Lung (tissue), 12 donors: Measurements from ENCODE around the gene FAM210A. TPM values are rescaled to one million over a fixed set of nuclear protein-coding genes. Genes with fewer than 3 reads are reported as not detected.

Experiments
- ATAC-seq: fragments of 200-7000 bp; cut with Tn5 transposase; one replicate; pipeline ENCODE4 v1.9.1; 2020; ENCODE audit warnings: moderate number of reproducible peaks; ENCODE audit not compliant: insufficient read depth, low FRiP score
- DNase-seq, 3 donors: peaks; one replicate each; pipeline ENCODE4 v3.0.0-alpha.2; 2013 to 2017
- H3K27ac ChIP-seq, 2 donors: one replicate each; pipeline ENCODE4 v1.5.1; 2013; ENCODE audit warnings: mild to moderate bottlenecking in 2 of 2, moderate library complexity in 2 of 2, control low read depth in 1 of 2, inconsistent platforms in 1 of 2, low read depth in 1 of 2, low read length in 1 of 2
- H3K27me3 ChIP-seq, 3 donors: one replicate each; pipeline ENCODE4 v1.5.1; 2013; ENCODE audit warnings: low read length in 2 of 3; ENCODE audit not compliant: control insufficient read depth in 3 of 3, insufficient read depth in 3 of 3
- H3K36me3 ChIP-seq, 4 donors: one replicate each; pipeline ENCODE4 v1.5.1; 2013; ENCODE audit warnings: low read length in 4 of 4, mild to moderate bottlenecking in 1 of 4, moderate library complexity in 1 of 4; ENCODE audit not compliant: control insufficient read depth in 4 of 4, insufficient read depth in 4 of 4
- H3K4me1 ChIP-seq, 5 donors: one replicate each; pipeline ENCODE4 v1.5.1; 2013; ENCODE audit warnings: low read length in 5 of 5, mild to moderate bottlenecking in 2 of 5, moderate library complexity in 1 of 5; ENCODE audit not compliant: control insufficient read depth in 5 of 5, insufficient read depth in 5 of 5
- H3K4me3 ChIP-seq: one replicate; pipeline ENCODE4 v1.5.1; 2013; ENCODE audit warnings: mild to moderate bottlenecking, control low read depth, moderate library complexity
- H3K9ac ChIP-seq, 2 donors: one replicate each; pipeline ENCODE4 v1.5.1; 2013; ENCODE audit warnings: low read length in 2 of 2, control low read depth in 1 of 2; ENCODE audit not compliant: insufficient read depth in 1 of 2
- H3K9me3 ChIP-seq, 4 donors: one replicate each; pipeline ENCODE4 v1.5.1; 2013; ENCODE audit warnings: low read length in 3 of 4, mild to moderate bottlenecking in 1 of 4, moderate library complexity in 1 of 4; ENCODE audit not compliant: control insufficient read depth in 4 of 4, insufficient read depth in 3 of 4
- WGBS, 2 donors: extraction: QIAGEN DNeasy Blood & Tissue Kit; methylation state at CpG; one replicate each; pipeline ENCODE4 v1.1.7; 2013; 5-methylcytosine and 5-hydroxymethylcytosine counted together
- polyA plus RNA-seq, 2 donors: library from polyadenylated mRNA; stranded (reverse); fragments of 200-250 nt; gene quantifications; one replicate each; pipeline ENCODE4 v1.2.1, GENCODE V29; 2013
- total RNA-seq, 2 donors: library from RNA; depleted of rRNA in 1 of 2; stranded (reverse); fragments of >200 nt in 1 of 2; gene quantifications; one replicate each; pipeline ENCODE4 v1.2.1, GENCODE V29; 2014 to 2021
- TF ChIP-seq, protein P1 (sequence below): IDR thresholded peaks from 2 replicates; pipeline ENCODE4 v1.5.1; 2012; ENCODE audit warnings: mild to moderate bottlenecking; ENCODE audit errors: control extremely low read depth, extremely low read depth
- donor health status: control.
- donor health status: control.
- donor health status: Bipolar disorder and iron deficiency.
- donor health status: healthy.
- donor health status: DM: yes; HTN: yes; CAD: no.

FAM210A gene
- total and polyA plus RNA-seq, 4 donors = 4.2 to 20.2 (median 8.4) TPM

DNA sequence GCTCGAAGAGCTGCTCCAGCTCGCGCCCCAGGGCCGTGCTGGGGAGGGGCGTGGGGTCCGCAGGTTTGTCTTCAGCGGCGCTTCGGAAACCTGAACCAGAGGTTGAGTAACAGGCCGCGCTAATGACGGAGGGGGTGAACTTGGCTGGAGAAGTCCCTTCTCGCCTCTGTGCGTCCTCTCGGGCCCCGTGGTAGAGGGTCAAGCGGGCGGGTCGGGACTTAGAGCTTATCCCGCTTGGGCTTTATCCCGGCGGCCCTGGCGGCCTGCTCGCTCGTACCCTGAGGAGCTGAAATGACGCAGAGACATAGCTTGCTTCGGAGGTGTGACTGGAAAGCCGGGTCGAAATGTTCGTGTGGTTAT, 594 bp upstream of the FAM210A start:
- TF ChIP-seq, protein P1, sequence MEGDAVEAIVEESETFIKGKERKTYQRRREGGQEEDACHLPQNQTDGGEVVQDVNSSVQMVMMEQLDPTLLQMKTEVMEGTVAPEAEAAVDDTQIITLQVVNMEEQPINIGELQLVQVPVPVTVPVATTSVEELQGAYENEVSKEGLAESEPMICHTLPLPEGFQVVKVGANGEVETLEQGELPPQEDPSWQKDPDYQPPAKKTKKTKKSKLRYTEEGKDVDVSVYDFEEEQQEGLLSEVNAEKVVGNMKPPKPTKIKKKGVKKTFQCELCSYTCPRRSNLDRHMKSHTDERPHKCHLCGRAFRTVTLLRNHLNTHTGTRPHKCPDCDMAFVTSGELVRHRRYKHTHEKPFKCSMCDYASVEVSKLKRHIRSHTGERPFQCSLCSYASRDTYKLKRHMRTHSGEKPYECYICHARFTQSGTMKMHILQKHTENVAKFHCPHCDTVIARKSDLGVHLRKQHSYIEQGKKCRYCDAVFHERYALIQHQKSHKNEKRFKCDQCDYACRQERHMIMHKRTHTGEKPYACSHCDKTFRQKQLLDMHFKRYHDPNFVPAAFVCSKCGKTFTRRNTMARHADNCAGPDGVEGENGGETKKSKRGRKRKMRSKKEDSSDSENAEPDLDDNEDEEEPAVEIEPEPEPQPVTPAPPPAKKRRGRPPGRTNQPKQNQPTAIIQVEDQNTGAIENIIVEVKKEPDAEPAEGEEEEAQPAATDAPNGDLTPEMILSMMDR = no peak
- Histone ChIP-seq H3K27me3 (no peaks in the 10 kb centered on the region), H3K9me3 (no peaks in the 10 kb centered on the region), H3K4me3 (peak overlapping the region; percentile 88), H3K27ac (peak overlapping the region; percentile 91 to 98), H3K9ac (peak overlapping the region; percentile 96 to 97), H3K36me3 (peaks cover 0 to 5% (median 0%) of the 10 kb centered on the region in 4 donors), H3K4me1 (peaks cover 0 to 16% (median 7%) of the 10 kb centered on the region in 5 donors)
- peak; percentile 45 for ATAC-seq
- 0 to 1% methylated on average over 30 of the region's 30 CpGs for WGBS, 2 donors
- DNase-seq = peak in 1 of 3 donors; percentile 68

DNA sequence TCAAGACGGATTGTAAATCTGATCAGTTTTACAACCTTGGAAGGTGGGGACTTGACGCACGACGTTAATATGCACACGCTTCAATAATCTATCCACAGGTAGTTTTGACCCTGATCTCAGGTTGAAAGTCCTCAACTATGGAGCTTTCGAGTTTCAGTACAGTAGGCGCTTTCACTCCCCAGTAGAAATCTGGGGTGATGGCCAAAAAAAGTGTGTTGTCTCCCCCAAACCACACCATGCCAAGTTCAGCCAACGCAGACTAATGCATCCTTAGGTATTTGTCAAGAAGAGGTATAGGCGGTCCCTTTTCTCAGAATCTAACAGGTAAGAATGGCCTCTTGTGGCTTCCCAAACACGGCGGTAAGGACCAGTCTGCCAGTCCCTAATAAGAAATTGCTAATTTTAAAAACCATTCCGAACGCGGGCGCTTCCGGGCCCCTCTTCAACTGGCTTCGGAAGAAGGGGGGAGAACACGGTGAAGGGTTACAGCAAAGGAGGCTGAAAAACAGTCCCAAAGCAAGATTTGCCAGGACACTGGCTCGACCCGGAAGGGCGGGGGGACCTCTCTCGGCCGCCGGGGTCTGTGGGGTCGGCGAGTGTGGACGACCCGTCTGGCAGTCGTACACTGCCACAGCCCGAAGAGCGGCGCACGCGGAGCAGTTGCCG, 659 bp downstream of the FAM210A start:
- peaks cover 0 to 16% (median 7%) of the 10 kb centered on the region in 5 donors for H3K4me1 ChIP-seq
- DNase-seq = peak in 2 of 3 donors; percentile 24 to 31

DNA sequence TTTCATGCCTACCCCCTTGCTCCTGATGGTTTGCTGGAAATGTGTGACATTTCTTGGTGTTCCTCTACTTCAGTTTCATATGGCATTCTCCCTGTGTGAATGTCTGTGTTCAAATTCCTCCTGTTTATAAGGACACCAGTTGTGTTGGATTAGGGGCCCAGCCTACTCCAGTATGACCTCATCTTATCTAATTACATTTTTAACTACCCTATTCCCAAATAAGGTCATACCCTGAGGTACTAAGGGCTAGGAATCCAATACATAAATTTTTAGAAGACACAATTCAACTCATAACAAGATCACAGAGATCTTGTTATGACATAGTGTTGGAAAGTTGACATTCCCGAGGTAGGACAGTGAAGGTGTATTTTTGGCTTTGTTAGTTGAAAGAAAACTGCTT, 5.5 kb downstream of the FAM210A start:
- TF ChIP-seq, protein P1 = no peak
- WGBS, 2 donors = 89 to 94% methylated on average over 1 of the region's 1 CpG

More for the DNA sequence above, 659 bp downstream of the FAM210A start:
- peaks cover 0 to 5% (median 0%) of the 10 kb centered on the region in 4 donors for H3K36me3 ChIP-seq
- no peaks in the 10 kb centered on the region for H3K9me3 ChIP-seq
- TF ChIP-seq, protein P1 = no peak
- no peaks in the 10 kb centered on the region for H3K27me3 ChIP-seq
- peak overlapping the region; percentile 79 to 91 for H3K27ac ChIP-seq
- ATAC-seq = peak; percentile 1
- H3K9ac ChIP-seq = peak overlapping the region; percentile 75 to 81
- H3K4me3 ChIP-seq = peak overlapping the region; percentile 88
- 7 to 8% methylated on average over 35 of the region's 35 CpGs for WGBS, 2 donors

More for the DNA sequence above, 5.5 kb downstream of the FAM210A start:
- no peak overlapping the region for H3K4me3 ChIP-seq
- H3K4me1 ChIP-seq = peaks cover 0 to 9% (median 3%) of the 10 kb centered on the region in 5 donors
- ATAC-seq (no peak), DNase-seq (no peak)
- H3K27ac ChIP-seq = no peak overlapping the region
- H3K27me3 ChIP-seq = no peaks in the 10 kb centered on the region
- no peaks in the 10 kb centered on the region for H3K36me3 ChIP-seq
- H3K9me3 ChIP-seq = peaks cover 0 to 3% (median 1%) of the 10 kb centered on the region in 4 donors
- H3K9ac ChIP-seq = no peak overlapping the region
